Measurements from ENCODE around the gene LDLRAD2. TPM values are rescaled to one million over a fixed set of nuclear protein-coding genes. Genes with fewer than 3 reads are reported as not detected.

The LDLRAD2 gene, protein sequence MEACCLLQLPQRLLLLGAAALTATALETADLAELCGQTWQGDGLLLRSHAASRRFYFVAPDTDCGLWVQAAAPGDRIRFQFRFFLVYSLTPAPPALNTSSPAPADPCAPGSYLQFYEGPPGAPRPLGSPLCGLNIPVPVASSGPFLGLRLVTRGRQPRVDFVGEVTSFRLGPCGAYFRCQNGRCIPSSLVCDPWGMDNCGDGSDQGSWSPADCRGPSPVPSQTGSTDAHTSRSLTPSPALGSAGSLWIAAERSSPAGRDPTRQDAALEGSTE
- polyA plus RNA-seq (2011; rRNA removed) (not detected in 2 replicates), polyA plus RNA-seq (2017; fragmentation: RNase III; extraction: RNeasy Plus Mini Kit Qiagen cat#74134 plus additional on column Dnase treatment) (0.03 to 0.08 TPM (median 0.05 TPM) in 3 replicates), polyA minus RNA-seq (2011; rRNA and poly(A)+ RNA removed) (not detected in 2 replicates)
- not detected in 2 replicates for polyA plus RNA-seq (2012; cell fraction: cytosol; rRNA removed)
- polyA plus RNA-seq (2012; cell fraction: nucleus; rRNA removed): 0.01 TPM in 1 of 2 replicates, not detected in the other

DNA sequence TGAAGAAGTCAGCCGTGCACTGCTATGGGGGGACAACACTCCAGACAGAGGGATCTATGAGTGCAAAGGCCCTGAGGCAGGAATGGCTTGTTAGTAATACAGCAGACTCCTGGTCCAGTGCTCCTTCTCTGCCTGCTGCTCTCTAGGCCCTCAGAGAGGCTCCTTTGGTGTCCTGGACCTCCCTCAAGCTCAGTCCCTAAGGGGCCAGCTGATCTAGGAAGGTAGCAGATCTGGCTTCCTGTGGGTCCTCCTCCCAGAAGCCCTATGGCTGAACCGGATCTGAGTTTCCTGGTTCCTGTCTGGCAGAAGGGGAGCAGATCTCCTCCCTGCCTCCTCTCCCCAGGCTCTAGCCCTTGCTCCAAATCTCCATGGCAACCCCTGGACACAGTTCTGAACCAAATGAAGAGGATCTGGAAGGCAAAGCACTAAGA, at the start of gene LDLRAD2:
TSS of gene LDLRAD2 (plus strand) at position 391 of the 431 bp plus-strand sequence. CDS start 187 bp downstream, outside the sequence.
- ChIA-PET CTCF (interaction anchor here (1.0 kb wide), 1 partner anchor 15 kb away, joined by 3 read pairs; no protein-coding TSS in a partner anchor), POLR2A (no interaction called here)
- H3K27ac ChIP-seq: no peak within 1 kb of the TSS
- ATAC-seq: peak; percentile 44 to 52; a peak in 4 of 6 replicates
- no peaks in the 10 kb centered on the region for H3K9me3 ChIP-seq
- H3K4me3 ChIP-seq: no peak within 1 kb of the TSS
- 76% methylated on average over 2 of the region's 2 CpGs for WGBS (ENCODE audit: missing lambda C conversion rate)
- H3K4me1 ChIP-seq: no peaks in the 10 kb centered on the region
- no peak for TF ChIP-seq RCOR1 (IDR thresholded peaks at IDR 0.05; ENCODE audit: low read depth, low read length)
- no peak for TF ChIP-seq HOXA7 (CRISPR knock-in tag; IDR thresholded peaks at IDR 0.05)
- no peak for FAIRE-seq
- no peak within 1 kb of the TSS for H3K4me2 ChIP-seq
- no peak for DNase-seq (ENCODE audit: low read depth in 1 of 2, low spot score in 1 of 2)

DNA sequence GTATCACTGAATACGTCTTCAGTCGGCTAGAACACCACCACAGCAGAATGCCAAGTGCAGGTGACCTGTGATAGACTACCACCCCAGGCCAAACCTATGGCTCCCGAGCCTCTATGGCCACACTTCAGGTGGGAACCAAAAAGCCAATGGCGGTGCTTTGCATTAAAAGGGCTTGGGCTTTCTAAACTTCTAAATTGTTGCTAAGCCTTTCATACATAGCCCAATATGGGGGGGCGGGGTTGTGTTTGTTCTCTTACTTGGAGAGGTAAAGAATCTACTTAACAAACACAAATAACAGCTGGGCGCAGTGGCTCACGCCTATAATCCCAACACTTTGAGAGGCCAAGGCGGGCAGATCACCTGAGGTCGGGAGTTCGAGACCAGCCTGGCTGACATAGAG, 48.8 kb upstream of the LDLRAD2 start:
- peaks cover 40% of the 10 kb centered on the region for H3K4me1 ChIP-seq
- H3K9me3 ChIP-seq: no peaks in the 10 kb centered on the region
- TF ChIP-seq CHD2 (IDR thresholded peaks at IDR 0.05; ENCODE audit: low read length, partially characterized antibody): no peak
- TF ChIP-seq, protein P1, sequence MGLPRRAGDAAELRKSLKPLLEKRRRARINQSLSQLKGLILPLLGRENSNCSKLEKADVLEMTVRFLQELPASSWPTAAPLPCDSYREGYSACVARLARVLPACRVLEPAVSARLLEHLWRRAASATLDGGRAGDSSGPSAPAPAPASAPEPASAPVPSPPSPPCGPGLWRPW (IDR thresholded peaks at IDR 0.05): no peak
- TF ChIP-seq, protein P2, sequence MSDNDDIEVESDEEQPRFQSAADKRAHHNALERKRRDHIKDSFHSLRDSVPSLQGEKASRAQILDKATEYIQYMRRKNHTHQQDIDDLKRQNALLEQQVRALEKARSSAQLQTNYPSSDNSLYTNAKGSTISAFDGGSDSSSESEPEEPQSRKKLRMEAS (IDR thresholded peaks at IDR 0.05): no peak
- TF ChIP-seq JUNB (IDR thresholded peaks at IDR 0.05): no peak
- TF ChIP-seq FOSL2 (IDR thresholded peaks at IDR 0.05): no peak
- no peak for TF ChIP-seq FOSL2 (CRISPR knock-in tag; IDR thresholded peaks at IDR 0.05)
- no peak for TF ChIP-seq ZC3H11A (IDR thresholded peaks at IDR 0.05)
- TF ChIP-seq, protein P3, sequence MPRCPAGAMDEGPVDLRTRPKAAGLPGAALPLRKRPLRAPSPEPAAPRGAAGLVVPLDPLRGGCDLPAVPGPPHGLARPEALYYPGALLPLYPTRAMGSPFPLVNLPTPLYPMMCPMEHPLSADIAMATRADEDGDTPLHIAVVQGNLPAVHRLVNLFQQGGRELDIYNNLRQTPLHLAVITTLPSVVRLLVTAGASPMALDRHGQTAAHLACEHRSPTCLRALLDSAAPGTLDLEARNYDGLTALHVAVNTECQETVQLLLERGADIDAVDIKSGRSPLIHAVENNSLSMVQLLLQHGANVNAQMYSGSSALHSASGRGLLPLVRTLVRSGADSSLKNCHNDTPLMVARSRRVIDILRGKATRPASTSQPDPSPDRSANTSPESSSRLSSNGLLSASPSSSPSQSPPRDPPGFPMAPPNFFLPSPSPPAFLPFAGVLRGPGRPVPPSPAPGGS (IDR thresholded peaks at IDR 0.05): no peak
- TF ChIP-seq CBX8 (IDR thresholded peaks at IDR 0.05): no peak
- no peak overlapping the region for H3K4me2 ChIP-seq
- DNase-seq (ENCODE audit: low read depth in 1 of 2, low spot score in 1 of 2) (no peak), FAIRE-seq (no peak), ATAC-seq (no peak)
- CTCF ChIA-PET: interaction anchor here (0.6 kb wide), 2 partner anchors 37 to 201 kb away, joined by 3 to 4 read pairs; no protein-coding TSS in a partner anchor
- H3K4me3 ChIP-seq: no peak overlapping the region
- WGBS (ENCODE audit: missing lambda C conversion rate): 90% methylated on average over 9 of the region's 10 CpGs
- 0 out of 6 replicates have a peak overlapping the region, but pooled peaks of 1 of the 2 experiments have one; percentile 76 for H3K27ac ChIP-seq
- POLR2A ChIA-PET: no interaction called here

DNA sequence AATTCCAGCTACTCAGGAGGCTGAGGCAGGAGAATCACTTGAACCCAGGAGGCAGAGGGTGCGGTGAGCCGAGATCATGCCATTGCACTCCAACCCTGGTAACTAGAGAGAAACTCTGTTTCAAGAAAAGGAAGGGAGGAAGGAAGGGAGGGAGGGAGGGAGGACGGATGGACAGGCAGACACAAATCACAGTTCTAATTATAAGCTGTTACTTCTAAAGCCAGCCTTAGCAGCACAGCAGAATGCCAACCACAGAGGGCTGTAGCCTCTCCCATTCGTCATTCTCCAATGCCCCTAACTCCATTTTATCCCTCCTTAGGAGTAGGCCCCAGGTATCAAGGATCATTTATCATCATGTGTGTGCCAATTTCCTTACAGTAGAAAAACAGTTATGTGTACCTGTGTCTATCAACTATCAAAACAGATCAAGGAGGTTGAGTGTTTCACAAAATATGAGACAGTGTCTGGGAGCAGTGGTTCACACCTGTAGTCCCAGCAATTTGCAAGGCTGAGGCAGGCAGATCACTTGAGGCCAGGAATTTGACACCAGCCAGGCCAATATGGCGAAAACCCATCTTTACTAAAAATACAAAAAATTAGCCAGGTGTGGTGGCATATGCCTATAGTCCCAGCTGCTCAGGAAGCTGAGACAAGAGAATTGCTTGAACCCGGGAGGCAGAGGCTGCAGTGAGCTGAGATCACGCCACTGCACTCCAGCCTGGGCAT, 48.2 kb upstream of the LDLRAD2 start:
- FAIRE-seq (no peak), DNase-seq (ENCODE audit: low read depth in 1 of 2, low spot score in 1 of 2) (no peak), ATAC-seq (no peak)
- Histone ChIP-seq H3K27ac (peak overlapping the region; percentile 31 to 76; a peak in 4 of 6 replicates), H3K4me2 (peak overlapping the region; percentile 56), H3K4me1 (peaks cover 40% of the 10 kb centered on the region), H3K9me3 (no peaks in the 10 kb centered on the region), H3K4me3 (no peak overlapping the region)
- TF ChIP-seq HOXB13 (CRISPR knock-in tag; IDR thresholded peaks at IDR 0.05; ENCODE audit: low read depth): no peak
- TF ChIP-seq MAZ (IDR thresholded peaks at IDR 0.05; ENCODE audit: borderline replicate concordance, low read depth, low read length): no peak
- no peak for TF ChIP-seq CEBPB (IDR thresholded peaks at IDR 0.05)
- TF ChIP-seq MAFK (IDR thresholded peaks at IDR 0.05; ENCODE audit: partially characterized antibody): no peak
- no peak for TF ChIP-seq FOSB (CRISPR knock-in tag; IDR thresholded peaks at IDR 0.05)
- TF ChIP-seq GATA3 (IDR thresholded peaks at IDR 0.05; ENCODE audit: borderline replicate concordance): no peak
- CTCF ChIA-PET: interaction anchor here (1.9 kb wide), 1 partner anchor 18 kb away, joined by 4 read pairs; no protein-coding TSS in a partner anchor
- WGBS (ENCODE audit: missing lambda C conversion rate): 81% methylated on average over 7 of the region's 7 CpGs
- POLR2A ChIA-PET: no interaction called here

Measured in A549 (cell line).